HEK293T (cell line): ENCODE results near the gene MT1HL1.
"Not testable (repeated sequence)": the region's sequence is repeated elsewhere in the genome, so short reads cannot be mapped to it uniquely, and the experiment has no call there.

ENCODE experiments used
- CTCF ChIA-PET: fragments of 350-600 bp; formaldehyde crosslinking; extraction: SDS; loops from one replicate; lab custom pipeline; 2021; ENCODE audit warnings: antibody characterized with exemption, inconsistent platforms; lab: Yijun Ruan, JAX
- POLR2A ChIA-PET: fragments of 350-600 bp; formaldehyde crosslinking; extraction: SDS; loops from one replicate; lab custom pipeline; 2020; ENCODE audit warnings: antibody characterized with exemption, inconsistent platforms; lab: Yijun Ruan, JAX
- DNase-seq: peaks from one replicate; pipeline ENCODE4 v3.0.0; 2012; ENCODE audit warnings: mixed read lengths; ENCODE audit errors: extremely low spot score
- ARNT ChIP-seq: fragments of 450-650 bp; IDR thresholded peaks from 2 replicates; pipeline ENCODE4 v1.6.1; 2017; ENCODE audit warnings: mild to moderate bottlenecking
- BHLHE40 ChIP-seq: fragments of 450-650 bp; IDR thresholded peaks from 2 replicates; pipeline ENCODE4 v1.6.1; 2016; ENCODE audit warnings: mild to moderate bottlenecking, moderate library complexity, borderline replicate concordance
- CTBP1 ChIP-seq: fragments of 450-650 bp; IDR thresholded peaks from 2 replicates; pipeline ENCODE4 v1.6.1; 2016; ENCODE audit warnings: borderline replicate concordance
- ELF4 ChIP-seq: fragments of 450-650 bp; IDR thresholded peaks from 2 replicates; pipeline ENCODE4 v1.6.1; 2017; ENCODE audit warnings: antibody characterized with exemption
- FOXA1 ChIP-seq: fragments of 450-650 bp; IDR thresholded peaks from 2 replicates; pipeline ENCODE4 v1.6.1; 2016; ENCODE audit warnings: mild to moderate bottlenecking
- FOXK2 ChIP-seq: fragments of 450-650 bp; IDR thresholded peaks from 2 replicates; pipeline ENCODE4 v1.6.1; 2016; ENCODE audit warnings: mild to moderate bottlenecking
- FOXM1 ChIP-seq: fragments of 450-650 bp; IDR thresholded peaks from 2 replicates; pipeline ENCODE4 v1.6.1; 2017; ENCODE audit warnings: mild to moderate bottlenecking, borderline replicate concordance
- HDGF ChIP-seq: fragments of 450-650 bp; IDR thresholded peaks from 2 replicates; pipeline ENCODE4 v1.6.1; 2017; ENCODE audit warnings: antibody characterized with exemption, borderline replicate concordance
- L3MBTL2 ChIP-seq: fragments of 450-650 bp; conservative IDR thresholded peaks from 2 replicates; pipeline ENCODE4 v1.6.1; 2016; ENCODE audit warnings: mild to moderate bottlenecking
- LEF1 ChIP-seq: fragments of 450-650 bp; IDR thresholded peaks from 2 replicates; pipeline ENCODE4 v1.6.1; 2017; ENCODE audit warnings: mild to moderate bottlenecking, borderline replicate concordance
- NFRKB ChIP-seq: fragments of 450-650 bp; IDR thresholded peaks from 2 replicates; pipeline ENCODE4 v1.6.1; 2016; ENCODE audit warnings: mild to moderate bottlenecking, moderate library complexity
- SP1 ChIP-seq: fragments of 450-650 bp; IDR thresholded peaks from 2 replicates; pipeline ENCODE4 v1.6.1; 2017
- SUZ12 ChIP-seq: fragments of 450-650 bp; IDR thresholded peaks from 2 replicates; pipeline ENCODE4 v1.6.1; 2016; ENCODE audit warnings: mild to moderate bottlenecking
- TARDBP ChIP-seq: fragments of 450-650 bp; IDR thresholded peaks from 2 replicates; pipeline ENCODE4 v1.6.1; 2016
- ZNF384 ChIP-seq: fragments of 450-650 bp; IDR thresholded peaks from 2 replicates; pipeline ENCODE4 v1.6.1; 2016
- TF ChIP-seq, protein P1 (sequence below): fragments of 450-650 bp; IDR thresholded peaks from 2 replicates; pipeline ENCODE4 v1.6.1; 2016

The MT1HL1 gene

DNA sequence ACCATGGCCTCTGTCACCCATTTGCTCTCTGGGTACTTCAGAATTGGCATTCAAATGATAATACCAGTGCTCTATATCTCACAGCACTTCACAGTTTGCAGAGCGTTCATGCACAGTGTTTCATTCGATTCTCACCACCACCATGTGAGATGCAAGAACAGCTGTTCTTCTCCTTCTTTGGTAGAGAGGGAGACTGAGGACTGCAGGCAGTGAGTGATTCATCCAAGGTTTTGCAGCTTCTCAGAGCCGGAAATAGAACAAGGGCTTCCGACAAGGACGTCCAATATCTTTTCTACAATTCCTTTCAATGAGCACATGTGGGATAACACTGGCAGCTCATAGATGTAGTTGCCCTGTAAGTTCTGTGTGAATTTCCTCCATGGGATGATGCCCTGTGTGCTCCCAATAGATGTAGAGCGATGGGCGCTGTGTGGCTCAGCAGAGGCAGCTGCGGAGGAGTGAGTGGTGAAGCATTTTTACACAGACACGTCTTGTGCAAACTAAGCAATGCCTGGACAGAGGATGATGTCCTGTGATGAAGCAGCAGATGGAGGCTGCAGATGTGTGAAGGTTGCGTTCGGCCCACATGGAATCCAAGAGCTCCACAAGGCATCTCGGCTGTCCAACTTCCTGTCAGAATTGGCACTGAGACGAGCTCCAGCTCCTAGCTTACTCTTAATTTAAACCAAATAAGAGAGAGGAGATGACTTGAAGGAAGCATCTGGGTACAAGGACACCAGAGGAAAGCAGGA, 24.9 kb downstream of the MT1HL1 start:
- TF ChIP-seq FOXA1 (no peak), L3MBTL2 (no peak), FOXM1 (no peak), ARNT (no peak), ELF4 (no peak), NFRKB (no peak), LEF1 (no peak), HDGF (no peak), BHLHE40 (no peak), CTBP1 (no peak), FOXK2 (no peak), SP1 (no peak), SUZ12 (no peak), TARDBP (no peak), ZNF384 (no peak)
- TF ChIP-seq, protein P1, sequence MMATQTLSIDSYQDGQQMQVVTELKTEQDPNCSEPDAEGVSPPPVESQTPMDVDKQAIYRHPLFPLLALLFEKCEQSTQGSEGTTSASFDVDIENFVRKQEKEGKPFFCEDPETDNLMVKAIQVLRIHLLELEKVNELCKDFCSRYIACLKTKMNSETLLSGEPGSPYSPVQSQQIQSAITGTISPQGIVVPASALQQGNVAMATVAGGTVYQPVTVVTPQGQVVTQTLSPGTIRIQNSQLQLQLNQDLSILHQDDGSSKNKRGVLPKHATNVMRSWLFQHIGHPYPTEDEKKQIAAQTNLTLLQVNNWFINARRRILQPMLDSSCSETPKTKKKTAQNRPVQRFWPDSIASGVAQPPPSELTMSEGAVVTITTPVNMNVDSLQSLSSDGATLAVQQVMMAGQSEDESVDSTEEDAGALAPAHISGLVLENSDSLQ: no peak
- DNase-seq: no peak
- CTCF ChIA-PET: no interaction called here
- POLR2A ChIA-PET: no interaction called here

DNA sequence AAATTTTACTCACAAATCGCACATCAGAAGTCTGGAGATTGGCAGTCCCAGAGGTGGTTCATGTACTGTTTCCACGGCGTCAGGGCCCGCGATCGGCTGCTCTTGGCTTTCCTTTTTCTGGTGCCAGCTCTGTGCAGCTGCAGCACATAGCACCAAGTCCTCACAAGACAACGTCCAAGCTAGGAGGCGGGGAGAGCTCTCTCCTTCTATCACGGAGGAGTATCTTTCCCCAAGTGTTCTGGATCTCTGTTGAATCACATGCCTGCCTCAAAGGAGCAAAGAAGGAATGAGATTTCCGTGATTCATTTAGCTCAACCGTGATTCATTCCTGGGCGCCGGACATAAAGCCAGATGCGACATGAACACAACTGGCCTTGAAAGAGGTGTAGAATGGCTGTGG, 25.5 kb downstream of the MT1HL1 start:
- DNase-seq: no peak
- TF ChIP-seq FOXA1 (no peak), CTBP1 (no peak), ZNF384 (no peak), BHLHE40 (no peak), SUZ12 (no peak), FOXM1 (no peak), NFRKB (no peak), ARNT (no peak), L3MBTL2 (no peak), FOXK2 (no peak), SP1 (no peak), LEF1 (no peak), TARDBP (no peak), HDGF (no peak)
- TF ChIP-seq, protein P1: no peak
- ChIA-PET POLR2A (no interaction called here), CTCF (no interaction called here)

DNA sequence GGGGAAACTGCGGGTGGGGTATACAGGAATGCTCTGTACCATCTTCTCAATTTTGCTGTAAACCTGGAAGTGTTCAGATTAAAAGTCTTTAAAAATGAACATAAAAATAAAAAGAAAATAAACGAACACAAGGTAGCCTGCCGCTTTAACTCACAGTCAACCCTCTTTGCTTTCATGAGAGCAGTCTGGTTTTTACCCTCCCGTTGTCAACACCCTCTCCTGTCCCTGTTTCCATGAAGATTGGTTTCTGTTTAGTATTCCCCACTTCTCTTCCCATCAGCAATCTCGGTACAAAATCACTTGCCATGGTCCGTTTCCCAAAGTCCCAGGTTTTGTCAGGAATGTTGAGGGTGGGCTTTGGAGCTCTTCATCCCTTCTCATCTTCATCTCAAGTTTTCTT, 28.8 kb downstream of the MT1HL1 start:
- CTCF ChIA-PET: no interaction called here
- POLR2A ChIA-PET: no interaction called here
- TF ChIP-seq L3MBTL2 (no peak), SP1 (no peak), HDGF (no peak)
- no peak for DNase-seq

DNA sequence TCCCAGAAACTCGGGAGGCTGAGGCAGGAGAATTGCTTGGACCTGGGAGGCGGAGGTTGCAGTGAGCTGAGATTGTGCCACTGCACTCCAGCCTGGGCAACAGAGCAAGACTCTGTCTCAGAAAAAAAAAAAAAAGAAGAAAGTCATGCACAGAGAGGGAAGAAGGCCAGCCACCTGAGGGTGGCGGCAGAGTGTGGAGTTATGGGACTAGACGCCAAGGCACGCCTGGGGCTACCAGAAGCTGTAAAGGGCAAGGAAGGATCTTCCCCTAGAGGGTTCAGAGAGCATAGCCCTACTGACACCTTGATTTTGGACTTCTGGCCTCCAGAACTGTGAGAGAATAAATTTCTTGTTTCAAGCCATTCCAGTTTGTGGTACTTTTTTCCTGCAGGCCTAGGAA, 30.2 kb downstream of the MT1HL1 start:
- peak; percentile 79 for TF ChIP-seq ZNF384
- POLR2A ChIA-PET, CTCF ChIA-PET, DNase-seq: not testable (repeated sequence)

DNA sequence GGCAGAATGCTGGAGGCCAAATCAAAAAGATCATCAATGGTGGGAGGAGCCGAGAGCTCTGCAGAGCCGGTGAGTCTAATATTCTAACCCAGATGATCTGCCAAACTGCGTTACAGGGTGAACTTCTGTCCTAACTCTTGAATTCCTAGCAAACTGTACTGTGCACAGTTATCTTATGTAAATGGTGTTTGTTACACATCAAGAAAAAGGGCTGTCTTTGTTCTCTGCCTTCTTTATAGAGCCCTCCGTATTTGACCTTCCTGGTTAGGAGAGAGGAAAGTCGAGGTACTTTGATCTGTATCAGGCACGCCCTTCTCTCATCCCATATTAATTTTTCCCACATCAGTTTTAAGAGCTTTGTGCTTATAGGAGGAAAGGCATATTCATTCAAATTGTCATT, 37.6 kb downstream of the MT1HL1 start:
- TF ChIP-seq SP1 (no peak), FOXA1 (no peak), FOXK2 (no peak), TARDBP (no peak), CTBP1 (no peak), ZNF384 (no peak), FOXM1 (no peak), SUZ12 (no peak), LEF1 (no peak), HDGF (no peak), L3MBTL2 (no peak)
- TF ChIP-seq, protein P1: no peak
- CTCF ChIA-PET: interaction anchor here (1.1 kb wide), 1 partner anchor 15 kb away, joined by 3 read pairs; no protein-coding TSS in a partner anchor
- POLR2A ChIA-PET: no interaction called here
- DNase-seq: no peak

DNA sequence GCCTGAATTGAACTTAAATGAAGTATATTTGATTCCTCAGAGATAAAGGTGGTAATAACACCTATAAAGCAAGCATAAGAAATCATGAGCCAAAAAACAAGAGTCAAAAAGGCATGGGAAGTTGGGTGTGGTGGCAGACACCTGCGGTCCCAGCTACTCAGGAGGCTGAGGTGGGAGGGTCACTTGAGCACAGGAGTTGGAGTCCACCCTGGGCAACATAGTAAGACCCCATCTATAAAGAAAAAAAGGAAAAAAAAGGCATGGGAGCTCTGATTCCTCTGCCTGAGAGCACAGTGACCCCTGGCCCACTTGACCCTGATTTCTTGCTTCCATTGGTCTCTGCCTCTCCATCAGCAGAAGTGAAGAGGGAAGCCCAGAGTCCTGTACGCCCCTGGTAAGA, 40.3 kb downstream of the MT1HL1 start:
- POLR2A ChIA-PET: interaction anchor here (0.8 kb wide), 1 partner anchor 38 kb away, joined by 3 read pairs; no protein-coding TSS in a partner anchor
- DNase-seq: no peak
- no peak for TF ChIP-seq ZNF384
- TF ChIP-seq, protein P1: no peak
- TF ChIP-seq SP1: no peak
- no peak for TF ChIP-seq FOXA1
- no peak for TF ChIP-seq TARDBP
- no peak for TF ChIP-seq SUZ12
- no peak for TF ChIP-seq L3MBTL2
- TF ChIP-seq FOXM1: no peak
- no peak for TF ChIP-seq FOXK2
- TF ChIP-seq HDGF: no peak
- TF ChIP-seq ARNT: no peak
- no peak for TF ChIP-seq NFRKB
- TF ChIP-seq CTBP1: no peak
- TF ChIP-seq ELF4: no peak
- TF ChIP-seq LEF1: no peak
- no peak for TF ChIP-seq BHLHE40
- CTCF ChIA-PET: no interaction called here
